Suprapubic skin (tissue), 4 donors: ENCODE results near the gene OIT3.

Source experiments
- CTCF ChIP-seq, 2 donors: fragments of 200-600 bp in 1 of 2; fragments of 450-650 bp in 1 of 2; sonication (generic) in 1 of 2; IDR thresholded peaks; one replicate each; pipeline ENCODE4 v1.5.1; 2016 to 2019; ENCODE audit warnings: antibody characterized with exemption in 2 of 2, mild to moderate bottlenecking in 1 of 2, moderate library complexity in 1 of 2
- POLR2A ChIP-seq, 2 donors: fragments of 450-650 bp; IDR thresholded peaks; one replicate each; pipeline ENCODE4 v1.6.1; 2017; ENCODE audit warnings: antibody characterized with exemption in 2 of 2, mild to moderate bottlenecking in 2 of 2, moderate library complexity in 2 of 2
- POLR2AphosphoS5 ChIP-seq, 3 donors: sonication (generic); formaldehyde crosslinking; IDR thresholded peaks; one replicate each; pipeline ENCODE4 v1.6.1; 2017; ENCODE audit warnings: antibody characterized with exemption in 3 of 3

GRCh38 chr10:72888151-72888638, 5.3 kb upstream of the OIT3 start:
- TF ChIP-seq CTCF (IDR thresholded peaks at IDR 0.05) (no peak), POLR2AphosphoS5 (IDR thresholded peaks at IDR 0.05) (no peak), POLR2A (IDR thresholded peaks at IDR 0.05) (no peak)
